ENCODE results near the gene CCDC152. TPM values are rescaled to one million over a fixed set of nuclear protein-coding genes. Genes with fewer than 3 reads are reported as not detected.

The CCDC152 gene
- total RNA-seq, 2 experiments from 2014 or later = 2.5 to 3.4 TPM

Other genes starting within 250 kb of the CCDC152 start
- under 1 TPM; 0.13 to 0.43 TPM for gene SELENOP, start 55.1 kb downstream of the CCDC152 start, total RNA-seq